GM23248 (cell line): Measurements from ENCODE around the gene DNAAF5.
"Not testable (repeated sequence)": the region's sequence is repeated elsewhere in the genome, so short reads cannot be mapped to it uniquely, and the experiment has no call there.

Experiments used
- EZH2 ChIP-seq: fragments of 200-600 bp; sonication (generic); IDR thresholded peaks from 2 replicates; pipeline ENCODE4 v1.6.1; 2018; ENCODE audit warnings: antibody characterized with exemption, mild to moderate bottlenecking; ENCODE audit not compliant: insufficient read depth, poor library complexity, severe bottlenecking
- EZH2phosphoT487 ChIP-seq: fragments of 200-600 bp; sonication (generic); IDR thresholded peaks from 2 replicates; pipeline ENCODE4 v1.6.1; 2018; ENCODE audit warnings: antibody characterized with exemption, moderate library complexity, mild to moderate bottlenecking, low read depth; ENCODE audit not compliant: insufficient read depth

- not testable (repeated sequence) for TF ChIP-seq EZH2, EZH2phosphoT487
Measured at GRCh38 chr7:743341-744127, 17.0 kb downstream of the DNAAF5 start.
